HepG2 (cell line): ENCODE results near the gene CASKIN2. TPM values are rescaled to one million over a fixed set of nuclear protein-coding genes. Genes with fewer than 3 reads are reported as not detected.

Experiments used
- CBX1 ChIP-seq: IDR thresholded peaks from one replicate; pipeline ENCODE4 v1.6.1; 2016; ENCODE audit warnings: antibody characterized with exemption, low read depth
- CTCF ChIP-seq: sonication (generic); formaldehyde crosslinking; IDR thresholded peaks from 2 replicates; pipeline ENCODE4 v1.5.0; 2020; ENCODE audit warnings: mild to moderate bottlenecking, missing genetic modification reagents, moderate library complexity
- EP300 ChIP-seq, 3 experiments: sonication (generic) in 1 of 3; formaldehyde crosslinking in 1 of 3; IDR thresholded peaks; 2 replicates each; pipeline versions ENCODE4 v1.5.1 to v1.6.1; 2011 to 2020; ENCODE audit warnings: low read depth in 2 of 3, low read length in 2 of 3, borderline replicate concordance in 1 of 3, improper control_type of control experiment in 1 of 3, mild to moderate bottlenecking in 1 of 3, missing genetic modification reagents in 1 of 3, moderate library complexity in 1 of 3
- HHEX ChIP-seq: IDR thresholded peaks from 2 replicates; pipeline ENCODE4 v1.6.1; 2016; ENCODE audit warnings: control low read depth
- KDM5B ChIP-seq: sonication (generic); formaldehyde crosslinking; IDR thresholded peaks from 2 replicates; pipeline ENCODE4 v1.4.0; 2020; ENCODE audit warnings: missing genetic modification reagents, mild to moderate bottlenecking, borderline replicate concordance
- MAFK ChIP-seq, 2 experiments: IDR thresholded peaks in 1 of 2; conservative IDR thresholded peaks in 1 of 2; 2 replicates each; pipeline ENCODE4 v1.6.1; 2011; ENCODE audit warnings: improper control_type of control experiment in 2 of 2, low read length in 2 of 2
- NFYB ChIP-seq: sonication (generic); formaldehyde crosslinking; IDR thresholded peaks from 2 replicates; pipeline ENCODE4 v1.4.0; 2020; ENCODE audit warnings: missing genetic modification reagents
- NRL ChIP-seq: sonication (generic); formaldehyde crosslinking; IDR thresholded peaks from 2 replicates; pipeline ENCODE4 v1.5.0; 2020; ENCODE audit warnings: missing genetic modification reagents, mild to moderate bottlenecking, moderate library complexity, borderline replicate concordance
- PHF5A ChIP-seq: IDR thresholded peaks from one replicate; pipeline ENCODE4 v1.6.1; 2018; ENCODE audit warnings: low read depth, missing genetic modification reagents; ENCODE audit not compliant: unreplicated experiment
- STAG1 ChIP-seq: sonication (generic); formaldehyde crosslinking; IDR thresholded peaks from 2 replicates; pipeline ENCODE4 v1.4.0; 2020; ENCODE audit warnings: missing genetic modification reagents
- TCF12 ChIP-seq, 2 experiments: fragments of 450-650 bp in 1 of 2; sonication (generic) in 1 of 2; formaldehyde crosslinking in 1 of 2; IDR thresholded peaks; 2 replicates each; pipeline versions ENCODE4 v1.6.1 to v1.8.0; 2017 to 2022; ENCODE audit warnings: antibody characterized with exemption in 1 of 2, mild to moderate bottlenecking in 1 of 2, missing genetic modification reagents in 1 of 2, moderate library complexity in 1 of 2
- THAP8 ChIP-seq: sonication (generic); formaldehyde crosslinking; IDR thresholded peaks from 2 replicates; pipeline ENCODE4 v1.5.1; 2020; ENCODE audit warnings: missing genetic modification reagents, mild to moderate bottlenecking, borderline replicate concordance
- ZBTB25 ChIP-seq: IDR thresholded peaks from 2 replicates; pipeline ENCODE4 v1.6.1; 2018; ENCODE audit warnings: missing genetic modification reagents
- ZBTB8A ChIP-seq: sonication (generic); formaldehyde crosslinking; IDR thresholded peaks from 2 replicates; pipeline ENCODE4 v1.4.0; 2020; ENCODE audit warnings: mild to moderate bottlenecking, low read depth, missing genetic modification reagents, borderline replicate concordance
- ZFP37 ChIP-seq: sonication (generic); formaldehyde crosslinking; IDR thresholded peaks from 2 replicates; pipeline ENCODE4 v1.4.0; 2020; ENCODE audit warnings: missing genetic modification reagents, borderline replicate concordance
- ZNF136 ChIP-seq: sonication (generic); formaldehyde crosslinking; IDR thresholded peaks from 2 replicates; pipeline ENCODE4 v1.8.1; 2022; ENCODE audit warnings: low read depth, mild to moderate bottlenecking, moderate library complexity, missing genetic modification reagents
- ZNF713 ChIP-seq: sonication (generic); formaldehyde crosslinking; IDR thresholded peaks from 2 replicates; pipeline ENCODE4 v1.4.0; 2020; ENCODE audit warnings: mild to moderate bottlenecking, missing genetic modification reagents
- ZNF775 ChIP-seq: sonication (generic); formaldehyde crosslinking; IDR thresholded peaks from 2 replicates; pipeline ENCODE4 v1.4.0; 2020; ENCODE audit warnings: missing genetic modification reagents, mild to moderate bottlenecking, moderate library complexity, borderline replicate concordance
- polyA plus RNA-seq, 8 experiments: library from polyadenylated mRNA; depleted of rRNA in 3 of 8; stranded (reverse) in 7 of 8; unstranded in 1 of 8; fragments of >200 nt; fragmentation: Illumina TruSeq in 4 of 8; extraction: Trizol in 4 of 8; gene quantifications; 2 replicates each; pipeline versions ENCODE4 v1.2.1 to v1.2.3, GENCODE V29; 2011 to 2016; ENCODE audit warnings: low read depth in 4 of 8, missing spikeins in 1 of 8, mixed read lengths in 1 of 8; ENCODE audit not compliant: insufficient read depth in 1 of 8
- total RNA-seq, 5 experiments: library from RNA; depleted of rRNA; stranded (reverse); fragments of >200 nt; fragmentation: Illumina TruSeq; extraction: Trizol; gene quantifications; 2 replicates each; pipeline ENCODE4 v1.2.3, GENCODE V29; 2016; ENCODE audit warnings: low read depth in 1 of 5
- TF ChIP-seq, protein P1 (sequence below): sonication (generic); formaldehyde crosslinking; conservative IDR thresholded peaks from 2 replicates; pipeline ENCODE4 v1.4.0; 2020; ENCODE audit warnings: missing genetic modification reagents
- TF ChIP-seq, protein P2 (sequence below), 2 experiments: IDR thresholded peaks; 2 replicates each; pipeline ENCODE4 v1.6.1; 2011 to 2012; ENCODE audit warnings: low read length in 2 of 2, borderline replicate concordance in 1 of 2, low read depth in 1 of 2, mild to moderate bottlenecking in 1 of 2, moderate library complexity in 1 of 2

The CASKIN2 gene
- total and polyA plus RNA-seq, 2 of the 13 experiments (the other 11 are each of a cell fraction or from before 2014, with no cell fraction given) = 5.2 to 7.8 TPM

- TF ChIP-seq, protein P1, sequence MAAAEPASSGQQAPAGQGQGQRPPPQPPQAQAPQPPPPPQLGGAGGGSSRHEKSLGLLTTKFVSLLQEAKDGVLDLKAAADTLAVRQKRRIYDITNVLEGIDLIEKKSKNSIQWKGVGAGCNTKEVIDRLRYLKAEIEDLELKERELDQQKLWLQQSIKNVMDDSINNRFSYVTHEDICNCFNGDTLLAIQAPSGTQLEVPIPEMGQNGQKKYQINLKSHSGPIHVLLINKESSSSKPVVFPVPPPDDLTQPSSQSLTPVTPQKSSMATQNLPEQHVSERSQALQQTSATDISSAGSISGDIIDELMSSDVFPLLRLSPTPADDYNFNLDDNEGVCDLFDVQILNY (CRISPR knock-in tag) = no peak
- TF ChIP-seq CBX1 (no peak), MAFK (conservative IDR thresholded peaks at IDR 0.05 in 1 of 2, IDR thresholded peaks at IDR 0.05 in 1 of 2; ENCODE audit: low read length in 2 of 2) (no peak), ZNF136 (no peak), NRL (CRISPR knock-in tag) (no peak), EP300 (IDR thresholded peaks at IDR 0.05; ENCODE audit: low read depth in 2 of 2, low read length in 2 of 2) (peak in 1 of 2 experiments; percentile 25; a peak in 1 of 4 replicates), EP300 (CRISPR knock-in tag; IDR thresholded peaks at IDR 0.05; ENCODE audit: borderline replicate concordance) (no peak), ZNF775 (CRISPR knock-in tag) (no peak), NFYB (CRISPR knock-in tag) (no peak), THAP8 (CRISPR knock-in tag) (no peak), ZNF713 (CRISPR knock-in tag) (no peak), CTCF (CRISPR knock-in tag) (peak; percentile 56), PHF5A (CRISPR knock-in tag) (no peak), HHEX (CRISPR knock-in tag) (no peak), ZBTB25 (CRISPR knock-in tag) (no peak), TCF12 (IDR thresholded peaks at IDR 0.05) (no peak), TCF12 (CRISPR knock-in tag; IDR thresholded peaks at IDR 0.05) (no peak), KDM5B (no peak), ZFP37 (CRISPR knock-in tag) (no peak), ZBTB8A (CRISPR knock-in tag) (no peak), STAG1 (peak; percentile 54)
- TF ChIP-seq, protein P2, sequence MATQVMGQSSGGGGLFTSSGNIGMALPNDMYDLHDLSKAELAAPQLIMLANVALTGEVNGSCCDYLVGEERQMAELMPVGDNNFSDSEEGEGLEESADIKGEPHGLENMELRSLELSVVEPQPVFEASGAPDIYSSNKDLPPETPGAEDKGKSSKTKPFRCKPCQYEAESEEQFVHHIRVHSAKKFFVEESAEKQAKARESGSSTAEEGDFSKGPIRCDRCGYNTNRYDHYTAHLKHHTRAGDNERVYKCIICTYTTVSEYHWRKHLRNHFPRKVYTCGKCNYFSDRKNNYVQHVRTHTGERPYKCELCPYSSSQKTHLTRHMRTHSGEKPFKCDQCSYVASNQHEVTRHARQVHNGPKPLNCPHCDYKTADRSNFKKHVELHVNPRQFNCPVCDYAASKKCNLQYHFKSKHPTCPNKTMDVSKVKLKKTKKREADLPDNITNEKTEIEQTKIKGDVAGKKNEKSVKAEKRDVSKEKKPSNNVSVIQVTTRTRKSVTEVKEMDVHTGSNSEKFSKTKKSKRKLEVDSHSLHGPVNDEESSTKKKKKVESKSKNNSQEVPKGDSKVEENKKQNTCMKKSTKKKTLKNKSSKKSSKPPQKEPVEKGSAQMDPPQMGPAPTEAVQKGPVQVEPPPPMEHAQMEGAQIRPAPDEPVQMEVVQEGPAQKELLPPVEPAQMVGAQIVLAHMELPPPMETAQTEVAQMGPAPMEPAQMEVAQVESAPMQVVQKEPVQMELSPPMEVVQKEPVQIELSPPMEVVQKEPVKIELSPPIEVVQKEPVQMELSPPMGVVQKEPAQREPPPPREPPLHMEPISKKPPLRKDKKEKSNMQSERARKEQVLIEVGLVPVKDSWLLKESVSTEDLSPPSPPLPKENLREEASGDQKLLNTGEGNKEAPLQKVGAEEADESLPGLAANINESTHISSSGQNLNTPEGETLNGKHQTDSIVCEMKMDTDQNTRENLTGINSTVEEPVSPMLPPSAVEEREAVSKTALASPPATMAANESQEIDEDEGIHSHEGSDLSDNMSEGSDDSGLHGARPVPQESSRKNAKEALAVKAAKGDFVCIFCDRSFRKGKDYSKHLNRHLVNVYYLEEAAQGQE (IDR thresholded peaks at IDR 0.05; ENCODE audit: borderline replicate concordance in 1 of 2, low read depth in 1 of 2, low read length in 2 of 2) = no peak
Measured at GRCh38 chr17:75561927-75562603, 46.7 kb upstream of the CASKIN2 start (continued).
